GM19397 (cell line): ENCODE results near the gene SMIM20.

Experiments used
- ATAC-seq: cut with Tn5 transposase; IDR thresholded peaks from one replicate; pipeline ENCODE4 v1.9.1; 2021; ENCODE audit warnings: mild to moderate bottlenecking, moderate library complexity; ENCODE audit not compliant: unreplicated experiment

Gene SMIM20

GRCh38 chr4:25925486-25926201 lies 11.6 kb downstream of the SMIM20 start:
- no peak for ATAC-seq

GRCh38 chr4:25926462-25926861 lies 12.4 kb downstream of the SMIM20 start:
- ATAC-seq = no peak

GRCh38 chr4:25927361-25928195 lies 13.6 kb downstream of the SMIM20 start:
- no peak for ATAC-seq

- ATAC-seq = no peak
These were observed 14.6 kb downstream of the SMIM20 start for GRCh38 chr4:25928379-25929297.

- no peak for ATAC-seq
These were observed 15.3 kb downstream of the SMIM20 start for GRCh38 chr4:25929298-25929686.

GRCh38 chr4:25930731-25931354 lies 16.8 kb downstream of the SMIM20 start:
- ATAC-seq = no peak

GRCh38 chr4:25936696-25937095 lies 22.7 kb downstream of the SMIM20 start:
- no peak for ATAC-seq

- no peak for ATAC-seq
These were observed 23.8 kb downstream of the SMIM20 start for GRCh38 chr4:25937801-25938200.

- ATAC-seq = peak; percentile 34
These were observed 24.3 kb downstream of the SMIM20 start for GRCh38 chr4:25938366-25938765.

GRCh38 chr4:25938787-25939186 lies 24.8 kb downstream of the SMIM20 start:
- ATAC-seq = peak; percentile 80

- no peak for ATAC-seq
These were observed 25.3 kb downstream of the SMIM20 start for GRCh38 chr4:25939330-25939729.

- no peak for ATAC-seq
These were observed 27.6 kb downstream of the SMIM20 start for GRCh38 chr4:25941457-25942221.

- ATAC-seq = no peak
These were observed 29.3 kb downstream of the SMIM20 start for GRCh38 chr4:25943312-25943711.

GRCh38 chr4:25943805-25944204 lies 29.8 kb downstream of the SMIM20 start:
- no peak for ATAC-seq

- ATAC-seq = no peak
These were observed 34.0 kb downstream of the SMIM20 start for GRCh38 chr4:25948051-25948450.

GRCh38 chr4:25949173-25949748 lies 35.2 kb downstream of the SMIM20 start:
- no peak for ATAC-seq

GRCh38 chr4:25949994-25950393 lies 36.0 kb downstream of the SMIM20 start:
- ATAC-seq = no peak

GRCh38 chr4:25950461-25951389 lies 36.7 kb downstream of the SMIM20 start:
- no peak for ATAC-seq
